GM21529 (cell line): Measurements from ENCODE around the gene MAST4.
"Not testable (repeated sequence)": the region's sequence is repeated elsewhere in the genome, so short reads cannot be mapped to it uniquely, and the experiment has no call there.

Source experiments
- ATAC-seq: cut with Tn5 transposase; IDR thresholded peaks from one replicate; pipeline ENCODE4 v1.9.1; 2021; ENCODE audit not compliant: unreplicated experiment

MAST4 gene

DNA sequence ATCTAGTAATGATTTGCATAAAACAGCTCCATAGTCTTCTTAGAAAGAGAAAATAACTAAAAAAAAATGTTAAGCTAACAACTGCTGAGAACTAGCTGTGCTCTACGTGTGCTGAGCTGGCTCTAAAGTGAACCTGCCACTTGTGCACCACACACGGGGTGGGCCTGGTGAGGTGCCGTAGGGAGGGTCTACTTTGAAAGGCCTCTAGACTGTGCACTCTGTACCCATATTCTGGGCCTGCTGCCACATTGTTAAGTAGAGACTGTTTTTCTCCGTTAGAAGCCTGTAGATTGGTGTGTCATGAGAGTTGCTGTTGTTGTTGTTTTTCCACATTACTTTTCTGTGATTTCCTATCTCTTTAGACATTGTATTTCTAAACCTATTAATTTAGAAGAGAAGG, 506.5 kb downstream of the MAST4 start:
- ATAC-seq: no peak

DNA sequence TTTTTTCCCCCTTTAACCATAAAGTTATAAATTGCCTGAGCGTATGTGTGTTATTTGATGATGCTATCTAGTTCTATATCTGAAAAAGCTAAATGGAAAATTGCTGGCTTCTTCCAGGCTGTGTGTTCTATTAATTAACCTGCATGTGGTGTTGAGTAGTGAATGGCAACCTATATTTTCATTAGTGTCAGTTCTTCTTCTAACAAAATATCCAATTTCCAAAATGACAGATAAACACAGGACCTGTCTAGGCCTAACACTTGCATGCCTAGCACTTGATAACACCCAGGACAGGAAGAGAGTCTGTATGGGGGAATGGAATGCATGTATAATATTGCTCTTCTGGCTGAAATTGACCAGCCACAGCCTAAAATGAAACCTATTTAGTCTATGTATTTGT, 508.7 kb downstream of the MAST4 start:
- ATAC-seq: no peak

DNA sequence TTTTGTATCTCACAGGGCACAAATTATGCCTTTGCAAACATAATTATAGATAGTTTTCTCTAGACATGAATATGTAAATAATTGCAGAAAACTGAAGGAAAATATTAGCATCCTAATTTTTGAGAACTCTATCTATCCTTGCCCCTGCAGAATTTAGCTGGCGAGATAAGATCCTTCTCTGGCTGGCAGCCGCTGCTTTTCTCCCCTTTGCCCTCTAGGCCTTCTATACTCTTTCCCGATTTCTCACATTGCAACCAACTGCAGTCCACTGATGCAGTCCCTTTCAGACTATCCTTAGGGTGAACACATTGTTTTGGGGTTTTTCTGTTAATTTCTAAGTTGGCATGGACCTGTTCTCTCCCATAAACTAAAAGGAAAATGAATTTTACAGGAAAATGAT, 509.1 kb downstream of the MAST4 start:
- ATAC-seq: no peak

DNA sequence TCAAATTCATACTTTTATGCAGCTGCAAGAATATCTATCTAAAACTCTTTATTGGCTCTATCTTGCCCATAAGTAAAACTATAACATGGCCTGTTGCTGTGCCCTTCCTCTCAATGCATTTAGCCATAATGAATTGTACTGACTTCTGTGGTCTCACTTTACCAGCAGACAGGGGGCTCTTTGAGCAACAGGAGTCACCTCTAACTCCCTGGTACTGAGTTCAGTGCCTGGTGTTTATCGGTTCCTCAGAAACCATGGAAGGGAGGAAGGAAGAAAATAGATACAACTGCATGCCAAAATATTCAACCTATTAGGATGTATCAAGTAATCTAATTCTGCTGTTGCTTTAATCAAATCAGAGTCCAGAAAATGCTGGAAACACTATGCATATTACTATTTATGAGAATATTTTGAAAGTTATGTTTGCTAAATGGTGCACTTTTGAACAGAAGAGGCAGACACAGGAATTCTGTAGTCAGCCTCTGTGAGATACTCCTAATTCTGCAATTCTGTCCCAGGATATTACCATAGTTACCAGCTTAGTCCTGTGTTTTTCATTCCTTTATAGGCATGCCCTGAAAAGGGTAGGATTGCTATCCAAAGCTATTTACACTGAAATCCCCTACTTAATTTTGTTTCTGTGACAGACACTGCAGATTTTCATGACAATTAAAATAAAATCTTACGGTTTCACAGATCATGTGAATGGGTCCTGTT, 510.6 kb downstream of the MAST4 start:
- no peak for ATAC-seq

DNA sequence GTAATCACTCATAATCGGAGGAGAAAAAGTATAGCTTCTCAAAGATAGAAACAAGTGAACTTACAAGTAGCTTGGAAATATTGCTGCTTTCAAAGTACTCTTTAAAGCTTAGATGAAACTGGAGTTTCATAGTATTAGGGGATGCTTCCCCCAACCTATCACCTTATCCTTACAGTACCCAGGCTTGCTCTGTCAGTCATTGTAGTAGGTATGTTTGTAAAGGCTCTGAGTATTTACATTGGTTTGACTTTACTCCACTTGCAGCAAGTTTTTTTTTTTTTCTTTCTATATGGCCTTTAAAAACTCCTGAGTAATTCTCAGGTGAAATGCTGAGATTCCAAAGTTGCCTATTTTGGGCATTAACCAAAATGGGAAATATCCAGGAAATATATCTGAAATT, 515.6 kb downstream of the MAST4 start:
- no peak for ATAC-seq

DNA sequence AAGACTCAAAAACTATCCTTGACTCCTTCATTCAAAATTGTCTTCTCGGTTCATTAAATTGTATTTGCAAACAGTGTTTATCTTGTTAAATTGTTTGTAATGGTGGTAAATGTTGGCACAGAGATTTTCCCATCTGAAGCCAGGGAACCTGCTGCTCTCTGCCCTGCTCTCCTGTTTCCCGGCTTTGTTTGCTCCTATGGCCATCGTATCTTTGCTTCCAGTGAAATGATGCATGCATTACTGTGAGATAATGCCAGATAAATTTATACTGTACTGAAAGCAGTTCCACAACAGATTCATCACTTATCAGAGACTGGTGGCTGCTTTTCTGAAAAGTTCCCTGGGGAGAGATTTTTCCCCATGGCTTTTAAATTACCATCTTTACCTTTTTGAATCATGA, 519.1 kb downstream of the MAST4 start:
- ATAC-seq: no peak

DNA sequence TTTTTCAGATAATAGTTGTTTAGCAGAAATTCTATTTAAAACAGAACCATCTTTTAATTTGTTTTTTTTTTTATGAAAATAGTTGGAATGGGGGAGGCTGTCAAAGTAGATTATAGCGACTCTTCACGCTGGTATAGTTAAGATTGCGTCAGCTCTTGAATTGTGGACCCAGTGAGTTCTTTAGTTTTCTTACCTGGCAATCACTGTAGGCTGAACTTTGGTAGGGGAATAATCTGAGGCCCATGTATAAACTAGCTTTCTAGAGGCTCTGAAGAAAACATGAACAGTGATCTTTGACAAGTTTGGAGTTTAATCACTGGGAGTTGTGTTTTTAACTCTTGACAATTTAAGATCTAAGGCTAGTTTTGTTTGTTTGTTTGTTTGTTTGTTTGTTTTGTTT, 519.6 kb downstream of the MAST4 start:
- ATAC-seq: no peak

DNA sequence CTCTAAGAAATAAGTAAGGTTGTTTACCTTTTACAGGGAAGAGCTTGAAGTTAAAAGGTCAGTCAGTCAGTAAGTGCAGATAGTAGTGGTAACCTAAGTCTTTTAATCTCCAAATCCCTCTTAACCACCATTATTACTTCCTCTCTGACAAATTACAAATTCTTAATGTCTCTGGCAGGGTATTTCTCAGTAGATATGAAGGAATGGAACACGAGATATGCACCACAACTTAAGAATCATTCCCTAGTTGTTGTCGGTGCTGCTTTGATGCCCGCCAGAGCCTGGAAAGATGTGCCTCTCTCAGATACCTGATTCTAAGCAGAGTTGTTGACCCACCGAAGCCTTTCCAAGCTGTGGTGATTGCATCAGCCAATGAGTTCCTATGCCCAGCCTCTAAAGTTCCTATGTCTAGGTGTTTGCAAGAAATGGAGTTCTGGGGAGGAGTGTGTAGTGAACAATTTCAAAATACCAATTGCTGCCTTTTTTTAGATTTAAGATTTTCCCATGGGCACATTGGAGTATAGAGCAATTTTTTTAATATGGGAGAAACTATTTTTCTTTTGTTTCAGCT, 521.9 kb downstream of the MAST4 start:
- ATAC-seq: no peak

DNA sequence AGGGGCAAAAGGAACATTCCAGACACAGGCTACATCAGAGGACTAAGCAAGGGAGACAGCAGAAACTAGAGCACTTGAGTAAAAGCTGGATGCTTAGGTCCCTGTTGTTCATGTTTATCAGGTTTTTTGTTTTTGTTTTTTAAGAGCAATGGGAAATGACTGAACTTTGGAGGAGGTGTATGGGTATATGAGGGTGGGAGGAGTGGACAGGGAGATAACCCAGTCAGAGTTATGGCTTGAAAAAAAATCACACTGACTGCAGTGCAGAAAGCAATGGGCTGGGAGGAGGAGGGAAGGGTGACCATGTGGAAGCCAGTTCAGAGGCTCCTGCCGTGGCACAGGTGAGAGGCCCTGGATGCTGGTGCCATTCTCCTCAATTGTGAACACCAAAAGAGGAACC, 522.8 kb downstream of the MAST4 start:
- no peak for ATAC-seq

DNA sequence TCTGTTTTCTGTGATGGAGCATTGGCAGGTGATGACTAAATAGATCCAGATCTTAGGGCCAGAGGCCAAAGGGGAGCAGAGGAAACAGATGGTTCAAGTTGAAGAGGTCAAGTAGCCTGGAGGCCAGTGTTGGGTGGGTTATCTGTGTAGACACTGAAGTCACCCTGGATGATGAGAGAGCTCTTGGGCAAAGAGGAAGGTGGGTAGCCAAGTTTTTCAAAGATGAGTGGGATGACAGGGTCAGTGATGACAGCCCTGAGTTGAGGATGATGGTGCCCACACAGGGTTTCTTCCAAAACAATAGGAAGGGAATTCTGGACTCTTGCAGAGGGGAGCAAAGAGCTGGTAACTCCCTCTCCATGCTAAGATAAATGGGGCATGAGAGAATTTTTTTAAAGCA, 523.8 kb downstream of the MAST4 start:
- ATAC-seq: no peak

DNA sequence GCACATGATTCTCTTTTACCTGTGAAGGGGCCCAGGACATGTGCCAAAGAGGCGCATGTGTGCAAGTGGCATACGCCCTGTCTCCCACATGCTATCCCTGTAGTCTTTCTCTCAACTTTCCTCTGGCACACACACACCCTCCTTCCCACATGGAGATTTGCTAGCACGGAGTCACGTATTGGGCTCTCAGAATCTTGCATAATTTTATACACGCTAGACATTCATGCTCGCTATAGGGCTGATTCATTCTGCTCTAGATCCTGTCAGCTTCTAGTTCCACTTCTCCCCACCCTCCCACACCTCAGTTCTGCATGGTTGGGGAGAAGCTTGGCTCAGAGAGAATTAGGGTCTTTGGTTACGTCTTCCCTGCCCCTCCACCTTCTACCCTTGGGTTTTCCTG, 527.6 kb downstream of the MAST4 start:
- no peak for ATAC-seq

DNA sequence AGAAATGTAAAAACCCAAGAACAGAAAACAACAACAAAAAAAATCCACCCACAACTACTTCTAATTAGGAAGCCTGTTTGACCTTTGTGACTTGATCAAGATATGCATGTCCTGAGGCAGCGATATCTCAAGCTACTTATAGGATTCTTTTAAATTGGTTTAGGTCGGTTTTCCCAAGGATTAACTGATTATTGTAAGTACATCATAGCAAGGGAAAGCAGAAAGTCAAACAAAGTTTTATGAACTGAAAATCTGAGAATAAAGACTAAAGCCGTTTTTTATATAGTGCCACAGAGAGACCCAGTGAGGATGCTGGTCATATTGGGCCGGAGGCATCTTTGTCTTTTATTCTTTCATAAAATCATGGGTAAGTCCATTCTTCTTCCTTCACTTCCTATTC, 528.4 kb downstream of the MAST4 start:
- ATAC-seq: no peak

DNA sequence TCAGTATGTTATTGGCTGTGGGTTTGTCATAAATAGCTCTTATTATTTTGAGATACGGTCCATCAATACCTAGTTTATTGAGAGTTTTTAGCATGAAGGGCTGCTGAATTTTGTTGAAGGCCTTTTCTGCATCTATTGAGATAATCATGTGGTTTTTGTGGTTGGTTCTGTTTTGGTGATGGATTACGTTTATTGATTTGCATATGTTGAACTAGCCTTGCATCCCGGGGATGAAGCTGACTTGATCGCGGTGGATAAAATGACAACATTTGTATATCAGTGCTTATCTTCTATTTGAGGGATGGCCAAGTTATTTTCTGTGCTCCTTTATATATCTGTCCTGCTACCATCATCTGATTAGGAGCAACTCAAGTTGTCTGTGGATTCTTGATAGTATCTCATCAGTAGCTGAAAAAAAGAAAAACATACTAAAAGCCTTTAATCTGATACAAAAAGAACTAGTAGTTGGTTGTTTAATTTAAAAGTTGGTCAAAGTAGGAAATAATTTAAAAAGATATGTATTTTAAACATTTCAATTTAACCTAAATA, 531.2 kb downstream of the MAST4 start:
- not testable (repeated sequence) for ATAC-seq

DNA sequence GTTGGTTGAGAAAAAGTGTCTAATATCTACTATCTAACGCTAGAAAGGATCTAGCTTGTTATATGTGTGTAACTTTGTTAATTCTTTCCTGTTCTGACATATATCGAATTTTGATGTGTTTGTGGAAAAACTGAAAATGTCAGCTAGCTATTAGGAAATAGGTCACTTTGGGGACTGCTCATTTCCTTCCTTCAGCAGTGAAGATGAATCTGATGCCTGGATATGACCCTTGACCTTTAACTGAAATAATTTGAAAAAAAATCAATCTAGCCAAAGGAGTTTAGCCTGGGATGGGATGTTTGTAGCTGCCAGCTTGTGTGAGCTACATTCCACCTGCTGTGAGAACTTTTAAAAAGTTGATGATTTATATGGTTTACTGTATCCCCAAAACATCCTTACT, 533.6 kb downstream of the MAST4 start:
- ATAC-seq: no peak

DNA sequence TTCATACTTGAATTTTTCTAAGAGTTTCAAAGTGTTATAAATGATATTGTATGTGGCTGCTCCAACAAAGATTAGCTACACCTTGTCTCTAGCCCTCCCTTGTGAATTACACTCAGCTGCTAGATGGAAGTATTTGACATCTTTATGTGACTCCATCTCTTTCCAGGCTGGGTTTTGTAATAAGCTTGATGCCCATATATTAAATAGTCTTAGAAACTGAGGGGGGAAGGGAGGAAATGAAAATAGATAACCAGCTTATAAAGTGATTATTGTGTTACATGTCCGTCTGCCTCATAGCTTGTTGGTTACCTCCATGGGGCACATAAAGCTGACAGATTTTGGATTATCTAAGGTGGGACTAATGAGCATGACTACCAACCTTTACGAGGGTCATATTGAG, 537.0 kb downstream of the MAST4 start:
- no peak for ATAC-seq

DNA sequence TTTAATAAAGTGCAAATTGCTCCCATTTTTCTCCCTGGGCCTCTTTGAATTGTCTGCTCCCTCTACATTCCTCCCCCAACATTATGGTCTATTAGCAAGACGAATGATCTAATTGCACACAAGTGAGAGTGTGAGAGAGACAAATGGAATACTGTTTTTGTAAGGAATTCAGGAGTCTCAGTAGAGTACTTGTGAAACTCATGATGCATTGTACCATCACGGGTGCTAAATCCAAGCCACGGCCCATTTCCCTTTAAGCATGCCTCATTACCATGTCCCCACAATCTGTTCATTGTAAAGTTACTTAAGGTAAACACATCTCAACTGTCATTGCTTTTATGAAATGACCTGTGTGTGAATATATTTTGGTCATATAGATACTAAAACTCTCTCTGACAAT, 537.6 kb downstream of the MAST4 start:
- ATAC-seq: no peak

DNA sequence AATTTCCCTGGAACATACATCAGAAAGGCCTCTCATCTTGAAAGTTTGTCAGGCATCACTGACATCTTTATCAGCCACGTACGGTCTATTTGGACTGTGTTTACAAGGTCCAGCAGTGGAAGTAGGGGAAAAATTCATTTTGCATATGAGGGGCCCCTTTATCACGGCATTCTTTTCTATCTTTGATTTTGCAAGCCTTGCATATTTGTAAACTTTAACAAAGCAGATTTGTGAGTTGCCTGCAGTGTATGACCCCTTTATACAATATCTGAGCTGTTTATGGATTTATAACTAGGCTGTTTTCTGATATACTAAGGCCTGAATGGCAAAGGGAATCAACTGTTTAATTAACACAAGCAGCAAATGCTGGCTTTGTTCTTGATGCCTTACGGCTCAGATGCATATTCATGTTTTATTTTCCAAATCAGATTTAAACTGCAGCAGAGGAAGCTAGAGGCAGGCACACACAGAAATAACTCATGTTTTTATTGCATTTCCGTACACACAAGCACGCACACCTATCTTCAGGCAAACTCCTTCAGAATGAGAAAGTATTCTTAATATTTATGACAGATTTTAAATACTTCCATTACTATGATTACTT, 539.3 kb downstream of the MAST4 start:
- no peak for ATAC-seq

DNA sequence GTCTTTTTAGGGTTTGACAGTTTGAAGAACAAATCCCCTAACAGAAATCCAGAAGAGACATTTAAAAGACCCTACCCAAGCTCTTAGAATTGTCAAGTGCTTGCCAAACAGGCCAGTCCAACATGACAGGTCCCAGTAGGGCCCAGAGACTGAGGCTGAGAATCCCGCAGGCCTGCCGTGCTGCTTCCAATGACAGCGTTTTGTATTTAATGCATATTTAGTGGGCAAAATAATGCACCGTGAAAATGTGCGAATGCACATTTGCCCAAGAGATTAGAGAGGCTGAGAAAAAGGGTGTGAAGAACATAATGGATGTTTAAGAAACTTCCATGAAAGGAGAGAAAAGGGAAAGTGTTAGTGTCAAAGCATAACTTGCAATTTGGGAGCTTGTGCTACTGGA, 542.8 kb downstream of the MAST4 start:
- no peak for ATAC-seq

DNA sequence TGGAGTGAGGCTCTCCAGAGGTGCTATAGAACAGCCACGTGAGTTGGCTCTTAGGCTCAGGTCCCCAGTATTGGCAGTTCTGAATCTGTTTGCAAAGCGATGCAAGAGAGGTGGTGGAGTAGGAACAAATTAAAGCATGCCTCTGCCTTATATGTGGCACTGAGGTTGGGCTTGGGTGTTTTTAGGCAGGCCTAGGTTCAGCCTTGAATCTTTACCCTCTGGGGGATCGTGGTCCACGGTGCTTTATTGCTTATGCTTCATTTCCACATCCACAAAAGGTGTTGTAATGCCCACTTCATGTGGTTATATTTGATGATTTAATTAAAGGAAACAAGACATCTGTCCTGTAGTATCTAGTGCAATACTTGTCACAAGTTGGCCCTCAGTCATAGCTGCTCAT, 544.2 kb downstream of the MAST4 start:
- no peak for ATAC-seq

DNA sequence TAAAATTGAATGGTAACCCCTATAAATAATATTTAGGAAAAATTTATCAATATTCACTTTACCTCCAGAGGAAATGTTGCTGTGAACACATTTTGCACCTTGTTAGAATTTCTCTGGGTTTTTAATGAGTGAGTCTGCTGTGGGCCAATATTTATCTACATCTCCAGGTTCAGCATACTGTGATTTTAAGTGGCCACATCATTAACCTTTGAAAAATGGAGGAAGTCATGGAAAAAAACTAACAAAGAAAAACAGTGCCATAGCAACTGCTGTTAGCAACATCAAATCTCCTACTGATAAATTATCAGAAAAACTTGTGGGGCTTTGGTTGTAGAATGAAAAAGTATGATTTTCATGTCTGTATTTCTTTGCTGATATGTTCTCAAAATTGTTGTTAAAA, 545.5 kb downstream of the MAST4 start:
- ATAC-seq: no peak

DNA sequence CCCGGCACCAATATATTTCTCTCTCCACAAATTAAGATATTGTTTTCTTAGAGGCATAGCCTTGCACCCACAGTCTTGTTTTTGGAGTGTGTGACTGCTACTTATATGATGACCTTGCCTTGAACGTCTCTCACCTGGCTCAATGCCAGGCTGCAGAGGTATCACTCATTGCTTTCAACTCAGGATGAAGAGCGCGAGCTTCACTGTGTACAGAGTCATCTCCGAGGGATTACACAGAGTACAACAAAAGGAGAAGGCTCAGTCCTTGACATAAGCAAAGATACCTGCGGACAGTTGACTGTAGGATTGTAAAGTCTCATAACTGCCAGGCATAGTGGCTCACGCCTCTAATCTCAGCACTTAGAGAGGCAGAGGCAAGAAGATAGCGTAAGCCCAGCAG, 546.6 kb downstream of the MAST4 start:
- ATAC-seq: no peak

DNA sequence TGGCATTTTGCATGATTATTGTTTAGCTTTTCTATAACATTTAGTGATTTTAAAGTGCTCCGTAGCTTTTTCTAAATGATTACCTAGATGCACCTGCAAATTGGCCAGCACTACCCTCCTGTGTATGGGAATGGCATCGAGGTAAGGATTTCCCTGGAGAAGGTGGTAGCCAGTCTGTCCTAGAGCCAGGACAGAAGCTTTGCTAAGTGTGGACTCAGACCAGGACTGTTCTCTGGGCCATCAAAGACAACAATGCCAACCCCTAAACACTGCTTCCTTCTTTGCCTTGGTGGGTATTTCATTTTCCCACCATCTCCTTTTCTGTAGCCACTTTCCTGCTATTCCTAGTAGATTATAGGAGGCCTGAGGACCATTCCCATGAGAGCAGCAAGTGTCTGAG, 547.4 kb downstream of the MAST4 start:
- no peak for ATAC-seq
